ENCODE results near the gene SRCAP. TPM values are rescaled to one million over a fixed set of nuclear protein-coding genes. Genes with fewer than 3 reads are reported as not detected.
A peak's percentile ranks its signal among the peaks of the same experiment; 100 is the strongest.

SRCAP gene
- total and polyA plus RNA-seq, 8 donors: 1.2 to 70.1 (median 24.6) TPM

DNA sequence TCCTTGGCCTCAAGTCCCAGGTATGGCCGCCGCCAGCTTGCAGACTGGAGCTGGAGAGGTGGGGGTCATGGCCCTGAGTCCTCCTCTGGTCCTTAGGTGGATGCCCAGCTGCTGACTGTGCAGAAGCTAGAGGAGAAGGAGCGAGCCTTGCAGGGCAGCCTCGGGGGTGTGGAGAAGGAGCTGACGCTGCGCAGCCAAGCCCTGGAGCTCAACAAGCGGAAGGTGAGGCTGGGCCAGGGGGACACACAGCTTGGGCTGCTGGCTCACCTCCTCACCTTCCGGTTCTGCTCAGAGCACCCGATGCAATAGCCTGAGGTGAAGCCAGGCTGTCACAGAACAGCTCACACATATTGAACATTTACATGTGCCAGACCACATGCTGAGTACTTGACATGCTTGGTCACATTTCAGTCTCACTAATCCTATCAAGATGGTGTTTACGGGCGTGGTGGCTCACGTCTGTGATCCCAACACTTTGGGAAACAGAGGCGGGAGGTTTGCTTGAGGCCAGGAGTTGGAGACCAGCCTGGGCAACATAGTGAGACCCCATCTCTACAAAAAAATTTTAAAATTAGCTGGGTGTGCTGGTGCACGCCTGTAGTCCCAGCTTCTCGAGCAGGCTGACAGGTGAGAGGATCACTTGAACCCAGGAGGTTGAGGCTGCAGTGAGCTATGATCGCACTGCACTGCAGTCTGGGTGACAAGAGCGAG lies 70.6 kb downstream of the SRCAP start:
- WGBS, 5 donors: 89 to 94% (median 93%) methylated on average over 12 to 17 of the region's 17 CpGs
- no peak for DNase-seq
- Histone ChIP-seq H3K27ac (no peak overlapping the region), H3K36me3 (peaks cover 88 to 100% (median 100%) of the 10 kb centered on the region in 4 donors), H3K27me3 (no peaks in the 10 kb centered on the region), H3K4me1 (peaks cover 0 to 9% (median 5%) of the 10 kb centered on the region in 4 donors), H3K4me3 (no peak overlapping the region), H3K9me3 (no peaks in the 10 kb centered on the region)
- intact Hi-C loops (cut with DNase I; ENCODE audit: low total_unique reads): no loop called here
- TF ChIP-seq, protein P1, sequence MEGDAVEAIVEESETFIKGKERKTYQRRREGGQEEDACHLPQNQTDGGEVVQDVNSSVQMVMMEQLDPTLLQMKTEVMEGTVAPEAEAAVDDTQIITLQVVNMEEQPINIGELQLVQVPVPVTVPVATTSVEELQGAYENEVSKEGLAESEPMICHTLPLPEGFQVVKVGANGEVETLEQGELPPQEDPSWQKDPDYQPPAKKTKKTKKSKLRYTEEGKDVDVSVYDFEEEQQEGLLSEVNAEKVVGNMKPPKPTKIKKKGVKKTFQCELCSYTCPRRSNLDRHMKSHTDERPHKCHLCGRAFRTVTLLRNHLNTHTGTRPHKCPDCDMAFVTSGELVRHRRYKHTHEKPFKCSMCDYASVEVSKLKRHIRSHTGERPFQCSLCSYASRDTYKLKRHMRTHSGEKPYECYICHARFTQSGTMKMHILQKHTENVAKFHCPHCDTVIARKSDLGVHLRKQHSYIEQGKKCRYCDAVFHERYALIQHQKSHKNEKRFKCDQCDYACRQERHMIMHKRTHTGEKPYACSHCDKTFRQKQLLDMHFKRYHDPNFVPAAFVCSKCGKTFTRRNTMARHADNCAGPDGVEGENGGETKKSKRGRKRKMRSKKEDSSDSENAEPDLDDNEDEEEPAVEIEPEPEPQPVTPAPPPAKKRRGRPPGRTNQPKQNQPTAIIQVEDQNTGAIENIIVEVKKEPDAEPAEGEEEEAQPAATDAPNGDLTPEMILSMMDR (IDR thresholded peaks at IDR 0.05): no peak
- TF ChIP-seq EP300 (IDR thresholded peaks at IDR 0.05): no peak
- TF ChIP-seq POLR2A (IDR thresholded peaks at IDR 0.05): no peak
- no peak for TF ChIP-seq POLR2AphosphoS5 (IDR thresholded peaks at IDR 0.05)

DNA sequence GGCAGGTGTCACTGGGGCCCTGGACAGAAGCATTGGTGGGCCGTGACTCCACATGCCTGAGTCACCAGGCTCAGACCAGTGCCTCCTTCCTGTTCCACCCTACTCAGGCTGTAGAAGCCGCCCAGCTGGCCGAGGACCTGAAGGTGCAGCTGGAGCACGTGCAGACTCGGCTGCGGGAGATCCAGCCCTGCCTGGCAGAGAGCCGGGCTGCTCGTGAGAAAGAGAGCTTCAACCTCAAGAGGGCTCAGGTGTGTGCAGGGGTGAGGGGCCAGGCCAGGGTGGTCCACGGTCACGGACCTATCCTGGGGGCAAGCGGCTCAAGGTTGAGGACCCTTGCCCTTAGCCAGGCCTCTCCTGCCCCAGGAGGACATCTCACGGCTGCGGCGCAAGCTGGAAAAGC lies 72.8 kb downstream of the SRCAP start:
- Histone ChIP-seq H3K9me3 (no peaks in the 10 kb centered on the region), H3K27me3 (no peaks in the 10 kb centered on the region), H3K27ac (no peak overlapping the region), H3K4me1 (peaks cover 13 to 28% (median 22%) of the 10 kb centered on the region in 4 donors), H3K36me3 (peaks cover 66 to 81% (median 80%) of the 10 kb centered on the region in 4 donors), H3K4me3 (no peak overlapping the region)
- WGBS, 5 donors: 87 to 95% (median 92%) methylated on average over 12 to 14 of the region's 14 CpGs
- TF ChIP-seq POLR2AphosphoS5 (IDR thresholded peaks at IDR 0.05): no peak
- TF ChIP-seq, protein P1 (IDR thresholded peaks at IDR 0.05): no peak
- TF ChIP-seq EP300 (IDR thresholded peaks at IDR 0.05): no peak
- no peak for TF ChIP-seq POLR2A (IDR thresholded peaks at IDR 0.05)
- intact Hi-C loops (cut with DNase I; ENCODE audit: low total_unique reads): no loop called here
- DNase-seq: no peak

DNA sequence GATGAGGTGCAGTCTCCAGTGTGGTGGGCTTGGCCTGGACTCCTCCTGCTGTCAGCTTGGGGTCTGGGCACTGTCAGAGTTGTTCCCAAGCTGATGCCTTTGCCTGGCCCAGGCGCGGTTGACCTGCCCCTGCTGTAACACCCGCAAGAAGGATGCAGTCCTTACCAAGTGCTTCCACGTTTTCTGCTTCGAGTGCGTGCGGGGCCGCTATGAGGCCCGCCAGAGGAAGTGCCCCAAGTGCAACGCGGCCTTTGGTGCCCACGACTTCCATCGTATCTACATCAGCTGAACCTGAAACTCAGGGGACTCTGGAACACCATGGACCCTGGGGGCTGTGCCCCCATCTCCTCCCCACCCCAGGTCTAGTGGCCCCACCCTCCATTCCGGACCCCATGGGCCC lies 74.9 kb downstream of the SRCAP start:
- H3K9me3 ChIP-seq: no peaks in the 10 kb centered on the region
- peaks cover 47 to 60% (median 59%) of the 10 kb centered on the region in 4 donors for H3K36me3 ChIP-seq
- no peaks in the 10 kb centered on the region for H3K27me3 ChIP-seq
- peaks cover 21 to 40% (median 31%) of the 10 kb centered on the region in 4 donors for H3K4me1 ChIP-seq
- intact Hi-C loops (cut with DNase I; ENCODE audit: low total_unique reads): no loop called here
- H3K4me3 ChIP-seq: no peak overlapping the region
- TF ChIP-seq EP300 (IDR thresholded peaks at IDR 0.05) (no peak), POLR2A (IDR thresholded peaks at IDR 0.05) (no peak)
- DNase-seq: no peak
- no peak overlapping the region for H3K27ac ChIP-seq
- 83 to 87% (median 85%) methylated on average over 13 to 14 of the region's 14 CpGs for WGBS, 5 donors

DNA sequence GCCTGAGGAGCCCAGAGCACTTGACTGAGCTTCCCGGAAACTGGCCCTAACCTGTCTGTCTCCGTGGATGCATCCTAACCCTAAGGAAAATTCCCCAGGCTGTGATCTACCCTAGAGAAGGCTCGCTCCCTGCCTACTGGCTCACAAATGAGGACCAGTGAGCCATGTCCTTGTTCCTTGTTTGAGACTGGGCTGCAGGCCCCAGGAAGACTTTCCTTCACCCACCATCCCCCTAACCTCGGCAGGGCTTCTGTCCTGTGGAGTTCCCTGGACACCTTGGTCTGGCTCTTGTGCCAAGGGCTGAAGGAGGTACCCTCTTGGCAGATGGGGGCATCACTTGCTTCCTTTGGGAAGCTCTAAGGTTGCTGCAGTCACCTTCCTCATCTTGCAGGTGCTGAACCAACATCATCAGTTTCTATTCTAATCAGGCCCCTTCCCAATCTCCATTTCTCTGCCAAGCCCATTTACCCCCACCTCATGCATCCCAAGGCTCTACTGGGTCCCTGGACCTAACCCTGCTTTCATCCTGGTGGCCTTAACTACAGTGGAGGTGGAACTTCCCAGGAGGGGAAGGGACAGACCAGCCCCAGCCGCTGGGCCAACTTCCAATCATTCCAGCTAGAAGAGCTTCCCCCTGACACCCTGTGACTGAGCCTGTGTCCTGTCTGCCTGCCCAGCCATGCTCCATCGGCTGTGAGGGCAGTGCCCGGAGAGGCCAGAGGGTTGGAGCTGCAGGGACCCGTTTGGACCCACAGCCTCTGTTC lies 75.6 kb downstream of the SRCAP start:
- TF ChIP-seq, protein P1 (IDR thresholded peaks at IDR 0.05): no peak
- TF ChIP-seq POLR2A (IDR thresholded peaks at IDR 0.05): no peak
- no peak for TF ChIP-seq POLR2AphosphoS5 (IDR thresholded peaks at IDR 0.05)
- TF ChIP-seq EP300 (IDR thresholded peaks at IDR 0.05): no peak
- no peaks in the 10 kb centered on the region for H3K9me3 ChIP-seq
- peak overlapping the region; percentile 64 to 75 (median 69) for H3K4me3 ChIP-seq
- intact Hi-C loops (cut with DNase I; ENCODE audit: low total_unique reads): no loop called here
- WGBS, 5 donors: 45 to 60% (median 57%) methylated on average over 7 to 8 of the region's 8 CpGs
- peak overlapping the region; percentile 73 to 91 (median 84) for H3K27ac ChIP-seq
- no peaks in the 10 kb centered on the region for H3K27me3 ChIP-seq
- peaks cover 40 to 53% (median 51%) of the 10 kb centered on the region in 4 donors for H3K36me3 ChIP-seq
- no peak for DNase-seq
- peaks cover 21 to 40% (median 31%) of the 10 kb centered on the region in 4 donors for H3K4me1 ChIP-seq

All from stomach (tissue), 9 donors.